ENCODE results near the gene ASIC5.

ASIC5 gene

GRCh38 chr4:155879767-155880166, 13.7 kb upstream of the ASIC5 start:
- DNase-seq (ENCODE audit: low spot score): no peak

- no peak for DNase-seq (ENCODE audit: low spot score)
These were observed 12.5 kb upstream of the ASIC5 start for GRCh38 chr4:155878611-155879010.

- no peak for DNase-seq (ENCODE audit: low spot score)
These were observed 11.9 kb upstream of the ASIC5 start for GRCh38 chr4:155877971-155878370.

GRCh38 chr4:155875878-155876277, 9.8 kb upstream of the ASIC5 start:
- DNase-seq (ENCODE audit: low spot score): no peak

- DNase-seq (ENCODE audit: low spot score): no peak
These were observed 10.2 kb downstream of the ASIC5 start for GRCh38 chr4:155855897-155856296.

- no peak for DNase-seq (ENCODE audit: low spot score)
These were observed 11.4 kb downstream of the ASIC5 start for GRCh38 chr4:155854582-155855226.

GRCh38 chr4:155853189-155853588, 12.9 kb downstream of the ASIC5 start:
- DNase-seq (ENCODE audit: low spot score): no peak

GRCh38 chr4:155849042-155849441, 17.0 kb downstream of the ASIC5 start:
- no peak for DNase-seq (ENCODE audit: low spot score)

- DNase-seq (ENCODE audit: low spot score): no peak
These were observed 19.1 kb downstream of the ASIC5 start for GRCh38 chr4:155846929-155847328.

- DNase-seq (ENCODE audit: low spot score): no peak
These were observed 24.0 kb downstream of the ASIC5 start for GRCh38 chr4:155842080-155842479.

GRCh38 chr4:155837203-155837796, 28.8 kb downstream of the ASIC5 start:
- DNase-seq (ENCODE audit: low spot score): no peak

GRCh38 chr4:155832664-155833063, 33.4 kb downstream of the ASIC5 start:
- no peak for DNase-seq (ENCODE audit: low spot score)

GRCh38 chr4:155828628-155829027, 37.4 kb downstream of the ASIC5 start:
- DNase-seq (ENCODE audit: low spot score): no peak

- no peak for DNase-seq (ENCODE audit: low spot score)
These were observed 43.5 kb downstream of the ASIC5 start for GRCh38 chr4:155822572-155822971.

GRCh38 chr4:155820887-155821518, 45.1 kb downstream of the ASIC5 start:
- no peak for DNase-seq (ENCODE audit: low spot score)

GRCh38 chr4:155819066-155819465, 47.0 kb downstream of the ASIC5 start:
- DNase-seq (ENCODE audit: low spot score): no peak

- DNase-seq (ENCODE audit: low spot score): no peak
These were observed 47.4 kb downstream of the ASIC5 start for GRCh38 chr4:155818639-155819038.

- DNase-seq (ENCODE audit: low spot score): no peak
These were observed 55.0 kb downstream of the ASIC5 start for GRCh38 chr4:155811083-155811482.

GRCh38 chr4:155809835-155810234, 56.2 kb downstream of the ASIC5 start:
- no peak for DNase-seq (ENCODE audit: low spot score)

GRCh38 chr4:155807021-155807420, 59.1 kb downstream of the ASIC5 start:
- no peak for DNase-seq (ENCODE audit: low spot score)

- no peak for DNase-seq (ENCODE audit: low spot score)
These were observed 61.1 kb downstream of the ASIC5 start for GRCh38 chr4:155805016-155805415.

GRCh38 chr4:155802190-155802959, 63.7 kb downstream of the ASIC5 start:
- DNase-seq (ENCODE audit: low spot score): no peak
